ENCODE data around the gene FOXP3. TPM values are rescaled to one million over a fixed set of nuclear protein-coding genes. Genes with fewer than 3 reads are reported as not detected.

FOXP3 gene
- total and polyA plus RNA-seq, 2 of the 8 experiments (the other 6 are each of a cell fraction or from before 2014, with no cell fraction given) = 0.37 to 0.54 TPM

DNA sequence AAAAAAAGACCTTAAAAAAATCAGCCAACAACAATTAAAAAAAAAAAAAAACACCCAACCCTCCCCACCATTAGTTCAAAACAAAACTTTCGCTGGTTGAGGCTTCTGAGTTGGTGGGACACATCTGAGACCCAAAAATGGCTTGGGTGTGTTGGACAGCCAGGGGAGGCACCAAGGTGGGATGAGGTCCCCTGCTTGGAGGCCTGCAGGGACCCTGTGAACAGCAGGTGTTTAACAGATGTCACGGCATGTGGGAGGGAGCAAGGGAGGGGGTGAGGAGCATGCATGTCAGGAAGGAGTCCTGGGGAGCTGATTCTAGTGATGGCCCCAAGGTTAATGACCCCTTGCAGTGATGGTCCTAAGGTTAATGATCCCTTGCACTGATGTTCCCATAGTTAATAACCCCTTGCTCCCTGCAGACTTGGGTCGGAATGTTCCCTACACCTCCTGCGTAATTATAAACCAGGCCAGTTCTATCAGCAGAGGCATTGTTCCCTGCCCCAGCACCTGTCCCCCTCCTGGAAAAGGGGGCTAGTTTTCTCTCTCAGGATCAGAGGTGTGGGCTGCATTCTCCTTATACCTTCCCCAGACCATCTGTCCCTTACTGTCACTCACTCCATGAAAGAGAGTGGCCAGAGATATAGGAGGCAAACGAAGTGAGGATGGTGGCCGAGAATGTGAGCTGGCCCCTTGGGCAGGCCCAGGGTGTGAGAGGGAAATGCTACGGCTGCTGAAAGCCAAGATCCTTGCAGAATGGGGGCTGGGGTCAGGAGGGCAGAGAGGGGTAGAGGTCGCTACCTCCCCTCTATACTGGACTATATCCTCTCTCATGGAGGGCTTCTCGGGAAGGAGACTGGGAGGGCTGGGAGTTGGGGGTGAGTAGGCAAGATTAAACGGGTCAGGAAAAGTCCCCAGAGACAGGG lies 2.3 kb upstream of the FOXP3 start (continued):
- no peak for TF ChIP-seq RFX5 (IDR thresholded peaks at IDR 0.05; ENCODE audit: borderline replicate concordance, low read depth, low read length)
- TF ChIP-seq HDAC6 (IDR thresholded peaks at IDR 0.05; ENCODE audit: low read depth, low read length) = no peak
- TF ChIP-seq TAF1 (IDR thresholded peaks at IDR 0.05; ENCODE audit: low read depth, low read length) = no peak
- no peak for TF ChIP-seq TEAD4 (IDR thresholded peaks at IDR 0.05; ENCODE audit: low read depth, low read length)
- no peak for TF ChIP-seq HDAC2 (IDR thresholded peaks at IDR 0.05; ENCODE audit: borderline replicate concordance in 1 of 2, low read depth in 2 of 2, low read length in 2 of 2)
- no peak for TF ChIP-seq SUZ12 (IDR thresholded peaks at IDR 0.05; ENCODE audit: low read length)
- TF ChIP-seq PHF8 (conservative IDR thresholded peaks at IDR 0.05; ENCODE audit: low read depth, low read length) = no peak
- no peak for TF ChIP-seq SAP30 (IDR thresholded peaks at IDR 0.05; ENCODE audit: insufficient read depth, insufficient replicate concordance, low read length)
- TF ChIP-seq, protein P1, sequence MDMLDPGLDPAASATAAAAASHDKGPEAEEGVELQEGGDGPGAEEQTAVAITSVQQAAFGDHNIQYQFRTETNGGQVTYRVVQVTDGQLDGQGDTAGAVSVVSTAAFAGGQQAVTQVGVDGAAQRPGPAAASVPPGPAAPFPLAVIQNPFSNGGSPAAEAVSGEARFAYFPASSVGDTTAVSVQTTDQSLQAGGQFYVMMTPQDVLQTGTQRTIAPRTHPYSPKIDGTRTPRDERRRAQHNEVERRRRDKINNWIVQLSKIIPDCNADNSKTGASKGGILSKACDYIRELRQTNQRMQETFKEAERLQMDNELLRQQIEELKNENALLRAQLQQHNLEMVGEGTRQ (IDR thresholded peaks at IDR 0.05; ENCODE audit: low read length) = no peak
- no peak for TF ChIP-seq CHD2 (IDR thresholded peaks at IDR 0.05; ENCODE audit: low read length)
- TF ChIP-seq CBX5 (IDR thresholded peaks at IDR 0.05; ENCODE audit: low read depth, low read length) = no peak

Measured in H1 (cell line).